Aorta (tissue), 5 donors: ENCODE measurements around the gene CBFA2T2. TPM values are rescaled to one million over a fixed set of nuclear protein-coding genes. Genes with fewer than 3 reads are reported as not detected.
A peak's percentile ranks its signal among the peaks of the same experiment; 100 is the strongest.
"Not testable (repeated sequence)": the region's sequence is repeated elsewhere in the genome, so short reads cannot be mapped to it uniquely, and the experiment has no call there.

ENCODE experiments used
- ATAC-seq: fragments of 200-7000 bp; cut with Tn5 transposase; one replicate; pipeline ENCODE4 v1.9.1; 2022; ENCODE audit warnings: moderate library complexity; ENCODE audit not compliant: low FRiP score
- DNase-seq, 2 donors: peaks; one replicate each; pipeline ENCODE4 v3.0.0-alpha.2; 2020
- H3K27ac ChIP-seq, 2 donors: one replicate each; pipeline ENCODE4 v1.5.1; 2013; ENCODE audit warnings: low read length in 2 of 2, mild to moderate bottlenecking in 2 of 2, moderate library complexity in 2 of 2, control low read depth in 1 of 2, inconsistent platforms in 1 of 2, low read depth in 1 of 2
- H3K27me3 ChIP-seq, 2 donors: one replicate each; pipeline ENCODE4 v1.6.1; 2013; ENCODE audit warnings: control low read depth in 1 of 2, low read length in 1 of 2, mild to moderate bottlenecking in 1 of 2, moderate library complexity in 1 of 2; ENCODE audit not compliant: insufficient read depth in 2 of 2, control insufficient read depth in 1 of 2
- H3K36me3 ChIP-seq, 2 donors: one replicate each; pipeline ENCODE4 v1.6.1; 2013; ENCODE audit warnings: control low read depth in 1 of 2, low read length in 1 of 2, mild to moderate bottlenecking in 1 of 2; ENCODE audit not compliant: insufficient read depth in 2 of 2, control insufficient read depth in 1 of 2
- H3K4me1 ChIP-seq, 2 donors: one replicate each; pipeline ENCODE4 v1.6.1; 2013; ENCODE audit warnings: low read length in 2 of 2, control low read depth in 1 of 2, mild to moderate bottlenecking in 1 of 2, moderate library complexity in 1 of 2; ENCODE audit not compliant: insufficient read depth in 2 of 2, control insufficient read depth in 1 of 2
- H3K4me3 ChIP-seq, 2 donors: one replicate each; pipeline ENCODE4 v1.5.1; 2013; ENCODE audit warnings: low read length in 2 of 2, control low read depth in 1 of 2, mild to moderate bottlenecking in 1 of 2
- H3K9me3 ChIP-seq: one replicate; pipeline ENCODE4 v1.6.1; 2013; ENCODE audit warnings: mild to moderate bottlenecking, low read length; ENCODE audit not compliant: control insufficient read depth
- WGBS, 2 donors: extraction: QIAGEN DNeasy Blood & Tissue Kit; methylation state at CpG; one replicate each; pipeline ENCODE4 v1.1.7; 2013; 5-methylcytosine and 5-hydroxymethylcytosine counted together
- intact Hi-C, 2 donors: fragments of 100-400 bp; cut with DNase I; formaldehyde crosslinking; loops; one replicate each; pipeline versions ENCODE4 v1.14.2 to v1.15.0; 2022
- long read RNA-seq, 2 donors: library from polyadenylated mRNA; unstranded; transcript quantifications; one replicate each; pipeline ENCODE4 v2.0.0, GENCODE V29; 2020 to 2021
- polyA plus RNA-seq, 2 donors: library from polyadenylated mRNA; stranded (reverse); fragments of 200-250 nt; gene quantifications; one replicate each; pipeline ENCODE4 v1.2.3, GENCODE V29; 2013
- total RNA-seq, 2 donors: library from RNA; stranded (reverse); fragmentation: NEBNext Ultra II Directional; extraction: Animal tissue kit (Norgen Biotek cat#: 25700); gene quantifications; one replicate each; pipeline ENCODE4 v1.2.1, GENCODE V29; 2021
- donor health status: healthy with polysubstance abuse.
- donor health status: Bipolar disorder and iron deficiency.
- donor health status: DM: no; HTN: no; CAD: no.
- donor health status: DM: no; HTN: no; CAD: no.
- donor health status: DM: yes; HTN: yes; CAD: no.

CBFA2T2 gene
- total RNA-seq (10 to 100 TPM; 15.7 to 20.2 TPM), polyA plus RNA-seq (1 to 10 TPM; 2.1 to 8.2 TPM)
- long read RNA-seq, donor 1, partial matches to known transcripts = 9 of 20 reads
- long read RNA-seq, donor 1, other reads (novel, unspliced or antisense) = 11 of 20 reads
- long read RNA-seq, donor 2, partial matches to known transcripts = 13 of 37 reads
- long read RNA-seq, donor 2, other reads (novel, unspliced or antisense) = 23 of 37 reads

DNA sequence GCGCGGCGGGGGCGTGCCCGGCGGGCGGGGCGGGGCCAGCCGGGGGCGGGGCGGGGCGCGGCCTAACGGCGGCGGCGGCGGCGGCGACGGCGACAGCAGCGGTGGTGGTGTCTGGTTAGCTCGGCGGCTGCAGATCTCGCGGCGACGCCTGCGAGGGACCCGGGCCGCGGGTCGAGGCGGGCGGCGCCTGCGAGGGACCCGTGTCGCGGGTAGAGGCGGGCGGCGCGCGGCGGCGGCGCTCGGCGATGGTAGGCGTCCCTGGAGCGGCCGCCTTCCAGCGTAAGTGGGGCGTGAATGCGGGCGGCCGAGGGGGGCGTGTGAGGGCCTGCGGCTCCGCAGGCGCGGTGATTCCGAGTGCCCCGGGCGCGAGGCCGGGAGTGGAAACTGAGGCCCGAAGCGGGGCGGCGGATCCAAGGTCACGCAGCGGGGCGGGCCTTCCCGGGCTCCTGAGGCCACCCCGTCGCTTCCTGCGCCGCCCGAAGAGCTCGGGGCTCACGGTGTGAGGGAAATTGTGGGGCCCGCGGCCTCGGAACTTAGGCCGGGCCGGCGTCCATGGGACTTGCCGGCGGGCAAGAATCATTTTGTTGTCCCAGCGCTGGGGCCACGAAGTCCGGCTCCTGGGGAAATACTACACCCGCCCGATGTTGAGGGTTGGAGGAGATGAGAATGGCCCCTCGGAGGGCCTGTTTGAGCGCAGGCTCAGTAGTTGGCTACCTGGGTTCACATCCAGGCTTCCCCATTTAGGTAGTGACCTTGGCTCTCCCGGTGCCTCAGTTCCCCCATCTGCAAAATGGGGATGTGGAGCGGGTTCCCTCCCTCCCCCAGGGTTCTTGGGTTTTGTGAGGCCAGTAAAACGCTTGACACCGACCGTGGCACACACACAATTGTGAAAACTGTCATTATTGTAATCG is at the start of gene CBFA2T2:
Gene CBFA2T2 (plus strand): TSS at position 74 of the 911 bp plus-strand sequence. CDS start 172 bp downstream, at position 246.
- H3K27ac ChIP-seq = peak within 1 kb of the TSS; percentile 23 to 85
- DNase-seq (peak; percentile 80 to 90), ATAC-seq (peak; percentile 62)
- no peaks in the 10 kb centered on the region for H3K36me3 ChIP-seq
- H3K9me3 ChIP-seq = no peaks in the 10 kb centered on the region
- no peaks in the 10 kb centered on the region for H3K27me3 ChIP-seq
- WGBS, 2 donors = 0% methylated on average over 66 to 105 of the region's 105 CpGs
- intact Hi-C loops = loop anchor here in 1 of 2 donors (10.0 kb wide), 1 partner anchor 55 kb away; no protein-coding TSS in a partner anchor
- peaks cover 0 to 3% of the 10 kb centered on the region in 2 donors for H3K4me1 ChIP-seq
- H3K4me3 ChIP-seq = peak within 1 kb of the TSS; percentile 76 to 93

GRCh38 chr20:33440562-33440961 is 49.3 kb upstream of the CBFA2T2 start:
- not testable (repeated sequence) for ATAC-seq, H3K36me3 ChIP-seq, DNase-seq, H3K27me3 ChIP-seq, H3K4me3 ChIP-seq, H3K9me3 ChIP-seq, H3K4me1 ChIP-seq
- H3K27ac ChIP-seq = peak overlapping the region in 1 of 2 donors; percentile 45
- intact Hi-C loops = loop anchor here (5.0 to 10.0 kb wide), 3 partner anchors 47 to 294 kb away; partner anchors contain the start of gene ZNF341 (in 1 of the 2)
- WGBS, 2 donors = 75 to 77% methylated on average over 7 of the region's 7 CpGs

GRCh38 chr20:33441142-33441955 is 48.5 kb upstream of the CBFA2T2 start:
- peaks cover 0 to 2% of the 10 kb centered on the region in 2 donors for H3K4me1 ChIP-seq
- H3K27ac ChIP-seq = peak overlapping the region in 1 of 2 donors; percentile 46
- intact Hi-C loops = loop anchor here (5.0 to 10.0 kb wide), 3 partner anchors 46 to 293 kb away; partner anchors contain the start of gene ZNF341 (in 1 of the 2)
- no peak for DNase-seq
- ATAC-seq = no peak
- 12 to 22% methylated on average over 7 of the region's 7 CpGs for WGBS, 2 donors
- no peak overlapping the region for H3K4me3 ChIP-seq
- H3K9me3 ChIP-seq = no peaks in the 10 kb centered on the region
- no peaks in the 10 kb centered on the region for H3K36me3 ChIP-seq
- H3K27me3 ChIP-seq = no peaks in the 10 kb centered on the region

DNA sequence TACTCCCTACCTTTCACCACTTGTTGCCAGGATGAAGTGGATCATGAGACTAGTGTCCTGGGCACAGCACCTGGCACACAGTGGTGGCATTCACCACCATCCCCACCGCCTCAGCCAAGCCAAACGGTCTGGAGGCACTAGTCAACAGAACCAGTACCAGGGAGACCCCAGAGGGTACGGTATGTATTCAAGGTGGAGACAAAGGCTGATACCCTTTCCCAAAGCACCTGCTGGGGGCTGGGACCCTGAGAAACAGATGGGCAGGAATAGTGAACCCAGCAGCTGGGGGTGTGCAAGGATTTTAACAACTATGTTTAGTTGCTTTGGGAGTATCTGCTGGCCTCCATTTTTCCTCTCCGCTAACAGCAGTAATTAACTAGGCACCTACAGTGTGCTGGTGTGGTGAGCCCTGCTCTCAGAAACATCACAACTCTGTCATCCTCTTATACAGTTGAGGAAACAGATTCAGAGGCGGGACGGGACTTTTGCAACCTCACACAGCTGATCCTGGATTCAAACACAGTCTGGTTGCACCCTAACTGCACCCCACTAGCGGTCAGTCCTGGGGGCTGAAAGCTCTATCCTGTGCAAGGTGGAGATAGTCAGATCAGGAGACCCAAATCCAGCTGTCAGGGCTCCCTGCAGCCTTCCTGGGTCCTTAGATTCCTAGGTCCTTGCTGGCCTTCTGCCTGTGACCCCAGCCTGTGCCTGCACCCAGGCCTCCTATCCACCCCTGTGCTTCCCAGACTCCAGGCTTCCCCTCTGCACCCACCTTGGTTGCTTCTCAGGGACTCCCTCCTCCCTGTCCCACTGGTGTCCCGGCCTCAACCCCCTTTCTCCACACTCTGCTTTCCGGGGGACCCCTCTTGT is 47.5 kb upstream of the CBFA2T2 start:
- Histone ChIP-seq H3K4me1 (peaks cover 0 to 2% of the 10 kb centered on the region in 2 donors), H3K4me3 (peak overlapping the region; percentile 54 to 84), H3K36me3 (no peaks in the 10 kb centered on the region), H3K27me3 (no peaks in the 10 kb centered on the region), H3K27ac (peak overlapping the region in 1 of 2 donors; percentile 62), H3K9me3 (no peaks in the 10 kb centered on the region)
- no peak for DNase-seq
- intact Hi-C loops = loop anchor here (2.0 to 10.0 kb wide), 4 partner anchors 24 to 292 kb away; partner anchors contain the start of gene ZNF341 (in 1 of the 2)
- 44 to 49% methylated on average over 9 of the region's 9 CpGs for WGBS, 2 donors
- no peak for ATAC-seq

DNA sequence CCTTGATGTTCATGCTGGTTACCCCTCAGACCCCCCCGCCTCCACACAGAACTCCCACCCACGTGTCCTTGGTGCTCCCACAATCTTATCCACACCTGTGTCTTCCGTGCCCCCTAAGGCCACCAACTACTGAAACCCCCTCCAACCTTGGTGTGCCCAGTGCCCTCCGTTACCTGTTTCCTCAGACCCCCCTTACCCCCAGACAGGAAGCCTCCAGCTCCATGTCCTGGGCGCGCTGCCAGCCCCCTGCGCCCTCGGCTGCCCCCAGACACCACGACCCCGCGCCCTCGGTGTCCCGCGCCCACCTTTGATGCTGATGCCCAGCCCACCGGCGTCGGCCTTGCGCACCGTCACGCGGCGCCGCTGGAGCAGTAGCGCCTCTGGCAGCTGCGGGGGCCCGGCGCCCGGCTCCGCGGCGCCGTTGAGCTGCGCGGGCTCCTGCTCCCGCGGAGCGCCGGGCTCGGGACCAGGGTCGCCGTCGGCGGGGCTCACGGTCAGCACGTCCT is 46.8 kb upstream of the CBFA2T2 start:
- ATAC-seq = peak; percentile 1
- peak overlapping the region; percentile 54 to 84 for H3K4me3 ChIP-seq
- no peaks in the 10 kb centered on the region for H3K9me3 ChIP-seq
- intact Hi-C loops = loop anchor here (2.0 to 10.0 kb wide), 4 partner anchors 24 to 292 kb away; partner anchors contain the start of gene ZNF341 (in 1 of the 2)
- 1% methylated on average over 37 to 45 of the region's 45 CpGs for WGBS, 2 donors
- H3K4me1 ChIP-seq = peaks cover 0 to 2% of the 10 kb centered on the region in 2 donors
- no peaks in the 10 kb centered on the region for H3K36me3 ChIP-seq
- peak; percentile 60 to 84 for DNase-seq
- H3K27me3 ChIP-seq = no peaks in the 10 kb centered on the region
- peak overlapping the region; percentile 46 to 62 for H3K27ac ChIP-seq

DNA sequence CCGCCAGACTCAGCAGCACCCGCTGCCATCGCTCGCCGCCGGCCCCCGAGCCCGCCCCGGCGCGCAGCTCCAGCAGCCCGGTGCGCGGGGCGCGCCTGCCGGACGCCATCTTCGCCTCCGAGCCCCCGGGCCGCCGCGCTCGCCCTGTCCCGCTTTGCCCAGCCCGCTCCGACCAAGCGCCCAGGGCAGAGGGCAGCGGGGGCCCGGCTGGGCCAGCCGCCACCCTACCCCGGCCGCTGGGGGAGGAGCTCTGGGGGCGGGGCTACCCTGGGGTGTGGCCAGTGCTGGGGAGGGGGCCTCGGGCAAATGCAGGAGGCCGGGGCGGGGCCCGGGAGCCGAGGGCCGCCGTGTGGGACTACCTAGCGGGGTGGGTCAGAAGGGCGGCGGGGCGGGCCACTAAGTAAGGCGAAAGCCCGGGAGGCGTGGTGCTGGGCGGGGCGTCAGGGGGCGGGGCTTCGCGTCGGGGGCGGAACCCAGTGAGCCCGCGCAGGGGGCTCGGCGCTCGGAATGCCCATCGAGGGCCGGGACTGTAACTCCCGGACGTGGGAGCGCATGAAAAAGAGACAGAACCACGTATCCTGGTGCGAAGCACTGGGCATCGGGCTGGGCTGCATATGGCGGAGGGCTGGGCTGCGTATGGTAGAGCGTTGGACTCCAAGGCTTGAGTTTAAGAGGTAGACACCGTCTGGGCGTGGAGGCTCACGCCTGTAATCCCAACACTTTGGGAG is 46.2 kb upstream of the CBFA2T2 start, which contains the start of gene SNTA1:
Gene SNTA1 (minus strand): TSS at position 252 of the 728 bp plus-strand sequence. CDS start 143 bp downstream, at position 109.
- WGBS, 2 donors = 0 to 1% methylated on average over 56 to 75 of the region's 75 CpGs
- H3K27ac ChIP-seq = peak within 1 kb of the TSS; percentile 46 to 73

More for the DNA sequence above, 46.2 kb upstream of the CBFA2T2 start, which contains the start of gene SNTA1:
- ATAC-seq = peak; percentile 95
- intact Hi-C loops = loop anchor here (2.0 to 10.0 kb wide), 4 partner anchors 25 to 291 kb away; partner anchors contain the start of gene ZNF341 (in 1 of the 2)
- no peaks in the 10 kb centered on the region for H3K9me3 ChIP-seq
- H3K36me3 ChIP-seq = no peaks in the 10 kb centered on the region
- no peaks in the 10 kb centered on the region for H3K27me3 ChIP-seq
- H3K4me3 ChIP-seq = peak within 1 kb of the TSS; percentile 54 to 84
- H3K4me1 ChIP-seq = peaks cover 0 to 2% of the 10 kb centered on the region in 2 donors
- DNase-seq = peak; percentile 96 to 97
